OCI-LY1 (cell line): ENCODE measurements around the gene LTO1.

ENCODE experiments used
- H2AFZ ChIP-seq: fragments of 200-600 bp; sonication (generic), shearing (Covaris generic); 2 replicates; pipeline ENCODE4 v1.6.0; 2014; ENCODE audit warnings: antibody characterized with exemption, mild to moderate bottlenecking, low read length
- H3F3A ChIP-seq: fragments of 200-600 bp; sonication (generic), shearing (Covaris generic); 2 replicates; pipeline ENCODE4 v1.6.0; 2014; ENCODE audit warnings: mild to moderate bottlenecking, antibody characterized with exemption, low read length, moderate library complexity; ENCODE audit not compliant: insufficient read depth
- H3K27ac ChIP-seq: fragments of 200-600 bp; sonication (generic); 2 replicates; pipeline ENCODE4 v1.5.1; 2014; ENCODE audit warnings: low read length, mixed run types, mild to moderate bottlenecking, low read depth; ENCODE audit not compliant: poor library complexity, severe bottlenecking
- H3K27me3 ChIP-seq: fragments of 200-600 bp; sonication (generic); 2 replicates; pipeline ENCODE4 v1.6.0; 2014; ENCODE audit warnings: antibody characterized with exemption, mild to moderate bottlenecking, low read length, moderate library complexity; ENCODE audit not compliant: insufficient read depth
- H3K36me3 ChIP-seq: fragments of 200-600 bp; sonication (generic); 2 replicates; pipeline ENCODE4 v1.6.1; 2014; ENCODE audit warnings: mild to moderate bottlenecking, antibody characterized with exemption, low read length, moderate library complexity, mixed read lengths; ENCODE audit not compliant: insufficient read depth
- H3K4me1 ChIP-seq: fragments of 200-600 bp; sonication (generic); 2 replicates; pipeline ENCODE4 v1.5.1; 2014; ENCODE audit warnings: mild to moderate bottlenecking, low read length, moderate library complexity; ENCODE audit not compliant: insufficient read depth, severe bottlenecking
- H3K4me2 ChIP-seq: fragments of 200-600 bp; sonication (generic), shearing (Covaris generic); 2 replicates; pipeline ENCODE4 v1.6.1; 2014; ENCODE audit warnings: low read length
- H3K4me3 ChIP-seq: fragments of 200-600 bp; sonication (generic); 2 replicates; pipeline ENCODE4 v1.5.1; 2014; ENCODE audit warnings: low read length, low read depth, mild to moderate bottlenecking, mixed read lengths; ENCODE audit not compliant: poor library complexity, severe bottlenecking
- H3K79me2 ChIP-seq: fragments of 200-600 bp; shearing (Covaris generic); 2 replicates; pipeline ENCODE4 v1.6.1; 2016; ENCODE audit warnings: mixed run types, low read length, mixed read lengths; ENCODE audit not compliant: insufficient read depth
- H3K9ac ChIP-seq: fragments of 200-600 bp; sonication (generic), shearing (Covaris generic); 2 replicates; pipeline ENCODE4 v1.6.1; 2014; ENCODE audit warnings: mild to moderate bottlenecking, low read length, mixed read lengths
- H3K9me2 ChIP-seq: fragments of 200-600 bp; sonication (generic), shearing (Covaris generic); 2 replicates; pipeline ENCODE4 v1.6.1; 2014; ENCODE audit warnings: low read depth, mild to moderate bottlenecking, low read length, mixed read lengths
- H3K9me3 ChIP-seq: fragments of 200-600 bp; shearing (Covaris generic); 2 replicates; pipeline ENCODE4 v1.6.1; 2014; ENCODE audit warnings: low read length, mixed read lengths
- H4K20me1 ChIP-seq: fragments of 200-600 bp; sonication (generic), shearing (Covaris generic); 2 replicates; pipeline ENCODE4 v1.6.0; 2016; ENCODE audit warnings: mild to moderate bottlenecking, low read length; ENCODE audit not compliant: insufficient read depth
- EZH2 ChIP-seq: fragments of 200-600 bp; sonication (generic), shearing (Covaris generic); IDR thresholded peaks from 2 replicates; pipeline ENCODE4 v1.8.0; 2017; ENCODE audit warnings: borderline replicate concordance, mixed run types, mild to moderate bottlenecking, antibody characterized with exemption, low read length, moderate library complexity, mixed read lengths
- TF ChIP-seq, protein P1 (sequence below): fragments of 200-600 bp; sonication (generic), shearing (Covaris generic); IDR thresholded peaks from 2 replicates; pipeline ENCODE4 v1.5.1; 2017; ENCODE audit warnings: mild to moderate bottlenecking, antibody characterized with exemption, low read length, moderate library complexity, mixed read lengths

LTO1 gene

DNA sequence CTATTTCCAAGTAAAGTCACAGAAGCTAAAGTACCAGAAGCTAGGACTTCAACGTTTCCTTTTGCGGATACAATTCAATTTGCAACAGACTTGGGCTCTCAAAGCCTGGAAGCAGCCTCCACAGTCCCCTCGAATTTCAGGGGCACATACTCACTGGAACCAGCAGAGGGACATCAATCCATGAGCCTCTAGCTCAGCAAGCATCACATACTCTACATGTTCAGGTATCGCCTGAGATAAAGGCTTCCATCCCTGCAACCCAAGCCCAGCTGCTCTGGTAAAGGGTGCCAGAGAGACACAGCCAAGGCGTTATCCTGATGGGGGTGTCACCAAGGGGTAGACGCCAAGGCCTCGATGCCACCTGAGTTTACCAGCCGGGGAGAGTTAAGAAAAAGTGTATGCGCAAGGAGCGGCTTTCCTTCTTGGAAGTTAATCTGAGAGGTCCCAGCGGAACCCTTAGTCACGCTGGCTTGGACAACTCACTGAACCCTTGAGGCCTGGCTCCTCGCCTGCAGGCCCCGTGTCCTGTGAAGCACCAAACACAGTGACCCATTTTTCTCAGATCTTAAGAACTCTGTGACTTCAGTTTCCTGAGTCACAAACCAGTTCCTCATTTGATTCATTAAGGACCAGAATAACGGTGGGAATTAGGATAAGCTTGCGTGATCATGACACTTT is 13.0 kb downstream of the LTO1 start:
- Histone ChIP-seq H3F3A (no peaks in the 10 kb centered on the region), H3K36me3 (no peaks in the 10 kb centered on the region), H3K79me2 (no peaks in the 10 kb centered on the region), H3K9me3 (no peaks in the 10 kb centered on the region), H3K9ac (no peak overlapping the region), H3K27ac (no peak overlapping the region), H3K4me2 (no peak overlapping the region), H3K4me1 (no peaks in the 10 kb centered on the region), H4K20me1 (no peaks in the 10 kb centered on the region), H3K9me2 (no peaks in the 10 kb centered on the region), H2AFZ (no peak overlapping the region), H3K27me3 (no peaks in the 10 kb centered on the region), H3K4me3 (no peak overlapping the region)
- TF ChIP-seq, protein P1, sequence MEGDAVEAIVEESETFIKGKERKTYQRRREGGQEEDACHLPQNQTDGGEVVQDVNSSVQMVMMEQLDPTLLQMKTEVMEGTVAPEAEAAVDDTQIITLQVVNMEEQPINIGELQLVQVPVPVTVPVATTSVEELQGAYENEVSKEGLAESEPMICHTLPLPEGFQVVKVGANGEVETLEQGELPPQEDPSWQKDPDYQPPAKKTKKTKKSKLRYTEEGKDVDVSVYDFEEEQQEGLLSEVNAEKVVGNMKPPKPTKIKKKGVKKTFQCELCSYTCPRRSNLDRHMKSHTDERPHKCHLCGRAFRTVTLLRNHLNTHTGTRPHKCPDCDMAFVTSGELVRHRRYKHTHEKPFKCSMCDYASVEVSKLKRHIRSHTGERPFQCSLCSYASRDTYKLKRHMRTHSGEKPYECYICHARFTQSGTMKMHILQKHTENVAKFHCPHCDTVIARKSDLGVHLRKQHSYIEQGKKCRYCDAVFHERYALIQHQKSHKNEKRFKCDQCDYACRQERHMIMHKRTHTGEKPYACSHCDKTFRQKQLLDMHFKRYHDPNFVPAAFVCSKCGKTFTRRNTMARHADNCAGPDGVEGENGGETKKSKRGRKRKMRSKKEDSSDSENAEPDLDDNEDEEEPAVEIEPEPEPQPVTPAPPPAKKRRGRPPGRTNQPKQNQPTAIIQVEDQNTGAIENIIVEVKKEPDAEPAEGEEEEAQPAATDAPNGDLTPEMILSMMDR, result no peak
- no peak for TF ChIP-seq EZH2

DNA sequence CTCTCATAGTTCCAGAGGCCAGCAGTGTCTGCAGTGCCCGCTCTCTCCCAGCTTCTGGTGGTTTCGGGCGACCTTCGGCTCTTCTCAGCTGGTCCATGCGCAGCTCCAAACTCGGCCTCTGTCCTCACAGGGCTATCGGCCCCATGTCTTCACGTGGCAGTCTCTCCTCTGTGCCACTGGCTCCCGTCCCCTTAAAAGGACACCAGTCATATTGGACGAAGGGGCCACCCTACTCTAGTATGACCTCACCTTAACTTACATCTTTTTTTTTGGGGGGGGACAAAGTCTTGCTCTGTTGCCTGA is 13.8 kb downstream of the LTO1 start:
- Histone ChIP-seq H3K4me2 (no peak overlapping the region), H3F3A (no peaks in the 10 kb centered on the region), H3K27ac (no peak overlapping the region)

DNA sequence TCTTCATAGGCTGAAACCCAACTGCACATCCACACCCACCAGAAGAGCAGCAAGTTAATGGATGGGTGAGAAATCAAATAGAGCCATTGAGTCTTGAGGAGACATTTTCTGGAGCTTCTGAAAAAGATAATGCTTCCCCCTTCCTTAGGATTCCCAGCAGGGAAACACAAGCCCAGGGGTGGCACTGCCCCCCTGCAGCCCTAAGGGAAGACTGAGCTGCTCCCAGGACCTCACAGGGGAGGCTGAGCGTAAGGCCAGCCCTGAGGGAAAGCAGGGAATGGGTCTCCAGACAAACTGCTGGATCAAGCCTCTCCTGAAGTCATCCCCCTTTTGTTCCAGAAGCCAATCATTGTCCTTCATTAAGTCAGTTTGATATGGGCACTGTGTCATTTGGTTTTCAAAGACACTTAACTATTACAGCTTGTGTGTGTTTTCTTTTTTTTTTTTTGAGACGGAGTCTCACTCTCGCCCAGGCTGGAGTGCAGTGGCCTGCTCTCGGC is 15.1 kb downstream of the LTO1 start:
- no peaks in the 10 kb centered on the region for H3K36me3 ChIP-seq

More for the DNA sequence above, 13.8 kb downstream of the LTO1 start:
- no peaks in the 10 kb centered on the region for H3K27me3 ChIP-seq
- TF ChIP-seq EZH2, result no peak
- TF ChIP-seq, protein P1, result no peak
- no peaks in the 10 kb centered on the region for H3K4me1 ChIP-seq
- no peaks in the 10 kb centered on the region for H3K79me2 ChIP-seq
- H3K36me3 ChIP-seq, result no peaks in the 10 kb centered on the region
- H4K20me1 ChIP-seq, result no peaks in the 10 kb centered on the region
- no peak overlapping the region for H3K4me3 ChIP-seq
- H3K9ac ChIP-seq, result no peak overlapping the region
- no peaks in the 10 kb centered on the region for H3K9me3 ChIP-seq
- no peaks in the 10 kb centered on the region for H3K9me2 ChIP-seq
- no peak overlapping the region for H2AFZ ChIP-seq

More for the DNA sequence above, 15.1 kb downstream of the LTO1 start:
- Histone ChIP-seq H3K27me3 (no peaks in the 10 kb centered on the region), H3K79me2 (no peaks in the 10 kb centered on the region), H3K4me2 (no peak overlapping the region), H4K20me1 (no peaks in the 10 kb centered on the region), H3K9me3 (no peaks in the 10 kb centered on the region), H3K4me3 (no peak overlapping the region), H3K9ac (no peak overlapping the region), H3F3A (no peaks in the 10 kb centered on the region), H3K9me2 (no peaks in the 10 kb centered on the region), H3K27ac (no peak overlapping the region), H2AFZ (no peak overlapping the region), H3K4me1 (no peaks in the 10 kb centered on the region)
- no peak for TF ChIP-seq EZH2
- TF ChIP-seq, protein P1, result no peak
